Fibroblast of the conjunctiva (primary cell): ENCODE data around the gene CETN1.

Experiments used
- DNase-seq: peaks from one replicate; pipeline ENCODE4 v3.0.0-alpha.2; 2010; ENCODE audit warnings: low read depth

CETN1 gene

DNA sequence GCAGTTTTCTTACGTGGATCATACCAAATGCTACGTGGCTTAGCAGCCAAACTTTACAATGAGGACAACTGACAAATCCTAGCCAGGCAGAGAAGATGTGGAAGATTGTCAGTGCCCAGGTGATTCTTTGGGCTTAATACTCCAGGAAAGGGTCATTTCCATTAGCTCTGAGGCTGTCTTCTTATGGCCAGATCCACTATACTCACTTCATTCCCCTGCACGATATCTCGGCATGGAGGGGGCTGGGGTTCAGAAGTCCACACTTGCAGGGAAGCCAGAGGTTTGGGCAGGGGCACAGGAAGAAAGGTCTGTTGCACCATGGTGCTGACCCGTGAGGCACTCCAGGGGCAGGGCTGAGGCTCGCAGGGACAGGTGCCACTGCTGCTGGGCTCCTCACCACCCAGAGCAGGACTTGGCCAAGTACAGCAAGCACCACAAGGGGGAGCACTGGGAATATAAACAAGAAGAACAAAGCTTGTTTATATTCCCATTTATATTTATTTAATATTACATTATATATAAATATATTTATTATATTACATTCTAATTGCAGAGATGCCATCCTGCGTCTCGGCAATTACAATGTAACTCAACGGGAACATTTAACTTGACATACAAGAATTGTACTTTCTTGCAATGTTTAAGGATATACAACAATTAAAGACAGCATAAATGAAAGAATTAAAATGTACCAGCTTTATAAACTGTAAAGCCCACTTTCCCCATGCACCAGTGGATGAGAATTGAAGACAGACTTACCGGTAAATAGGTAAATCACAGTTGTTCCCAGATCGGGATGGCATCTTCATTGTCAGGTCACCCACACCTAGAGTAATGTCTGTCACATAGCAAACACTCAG is 43.8 kb downstream of the CETN1 start:
- peak; percentile 77 for DNase-seq

DNA sequence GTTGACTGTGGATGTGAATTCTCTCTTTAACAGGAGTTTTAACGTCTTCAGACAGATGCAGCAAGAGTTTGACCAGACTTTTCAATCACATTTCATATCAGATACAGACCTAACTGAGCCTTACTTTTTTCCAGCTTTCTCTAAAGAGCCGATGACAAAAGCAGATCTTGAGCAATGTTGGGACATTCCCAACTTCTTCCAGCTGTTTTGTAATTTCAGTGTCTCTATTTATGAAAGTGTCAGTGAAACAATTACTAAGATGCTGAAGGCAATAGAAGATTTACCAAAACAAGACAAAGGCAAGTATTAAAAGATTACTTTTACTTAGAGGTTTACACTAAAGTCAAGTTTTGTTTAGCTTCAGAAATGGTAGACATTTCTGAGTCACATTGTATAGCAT is 47.1 kb downstream of the CETN1 start:
- DNase-seq = no peak

DNA sequence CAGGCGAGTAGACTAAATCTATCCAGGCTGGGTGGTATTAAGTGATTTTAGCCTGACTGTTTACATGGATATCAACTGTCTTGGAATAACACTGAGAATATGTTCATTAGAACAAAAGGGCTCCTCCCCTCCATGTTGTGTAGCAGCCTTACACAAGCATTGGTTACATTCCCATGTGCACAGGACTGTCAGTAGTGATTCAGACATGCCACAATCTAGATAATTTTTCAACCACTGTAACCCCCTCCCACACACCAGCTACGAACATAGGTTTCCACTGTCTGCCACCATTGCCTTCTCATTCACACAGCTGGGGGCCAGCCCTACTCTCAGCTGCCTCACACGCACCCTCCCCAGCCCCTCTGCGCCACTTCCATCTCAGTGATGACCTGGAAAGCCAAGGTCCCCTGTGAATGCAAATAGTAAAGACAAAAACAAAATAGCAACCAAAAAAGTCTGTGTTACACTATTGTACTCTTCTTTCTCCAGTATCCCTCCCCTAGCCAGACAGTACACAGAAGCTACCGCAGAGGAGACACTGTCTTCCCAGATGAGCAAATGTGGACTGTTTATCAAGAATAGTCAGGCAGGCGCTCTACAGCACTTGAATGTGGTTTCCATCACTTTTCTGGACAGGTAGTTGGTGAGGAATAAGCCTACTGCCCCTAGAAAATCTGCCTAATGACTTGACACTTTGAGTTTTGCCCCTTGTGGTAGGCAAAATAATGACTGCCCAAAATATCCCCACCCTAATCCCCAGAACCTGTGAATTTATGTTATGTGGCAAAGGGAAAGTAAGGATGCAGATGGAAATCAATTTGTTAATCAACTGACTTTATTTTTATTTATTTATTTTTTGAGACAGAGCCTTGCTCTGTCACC is 49.3 kb downstream of the CETN1 start:
- DNase-seq = no peak

- no peak for DNase-seq
Observed at GRCh38 chr18:631560-631959, 51.4 kb downstream of the CETN1 start.
